Caco-2 (cell line): ENCODE measurements around the gene CRYBG3. TPM values are rescaled to one million over a fixed set of nuclear protein-coding genes. Genes with fewer than 3 reads are reported as not detected.

Source experiments
- BruUV-seq: library from RNA; stranded (reverse); fragments of 400-500 nt; replicated peaks from 2 replicates; lab custom pipeline; 2021; lab: Mats Ljungman, UMichigan
- CTCF ChIA-PET: fragments of 300-600 bp; sonication (Branson Sonifier 250); formaldehyde crosslinking; loops from one replicate; lab custom pipeline; 2022; ENCODE audit warnings: antibody characterized with exemption; lab: Charles Lee
- POLR2A ChIA-PET: fragments of 300-600 bp; sonication (Branson Sonifier 250); formaldehyde crosslinking; loops from one replicate; lab custom pipeline; 2022; ENCODE audit warnings: antibody characterized with exemption; lab: Charles Lee
- DNase-seq, 2 experiments: peaks; one replicate each; pipeline versions ENCODE4 v3.0.0 to v3.0.0-alpha.2; 2020 to 2022
- H3K27me3 ChIP-seq: replicated peaks from 2 replicates; pipeline ENCODE4 v1.6.0; 2011; ENCODE audit warnings: low read length; ENCODE audit not compliant: control insufficient read depth, insufficient read depth
- H3K36me3 ChIP-seq: 2 replicates; pipeline ENCODE4 v1.5.1; 2011; ENCODE audit warnings: low read length; ENCODE audit not compliant: control insufficient read depth, insufficient read depth
- H3K4me1 ChIP-seq: fragments of 250-450 bp; sonication (Bioruptor Pico); 2 replicates; pipeline ENCODE4 v1.5.1; 2020; ENCODE audit warnings: mild to moderate bottlenecking
- H3K4me3 ChIP-seq: 2 replicates; pipeline ENCODE4 v1.5.1; 2011; ENCODE audit warnings: low read depth, mild to moderate bottlenecking, control low read depth, low read length
- H3K9me3 ChIP-seq: fragments of 250-450 bp; sonication (Bioruptor Pico); 2 replicates; pipeline ENCODE4 v1.5.1; 2020; ENCODE audit warnings: mild to moderate bottlenecking, moderate library complexity
- H3K27ac Mint-ChIP-seq: one replicate; pipeline ENCODE4 v1.8.0; 2022; ENCODE audit warnings: mixed read lengths; ENCODE audit not compliant: unreplicated experiment
- H3K27me3 Mint-ChIP-seq: one replicate; pipeline ENCODE4 v1.8.0; 2022; ENCODE audit warnings: mixed read lengths; ENCODE audit not compliant: insufficient read depth, unreplicated experiment
- H3K36me3 Mint-ChIP-seq: one replicate; pipeline ENCODE4 v1.8.0; 2022; ENCODE audit warnings: mild to moderate bottlenecking, mixed read lengths; ENCODE audit not compliant: insufficient read depth, unreplicated experiment
- H3K4me1 Mint-ChIP-seq: one replicate; pipeline ENCODE4 v1.8.0; 2022; ENCODE audit warnings: low read depth, mixed read lengths; ENCODE audit not compliant: unreplicated experiment
- H3K4me3 Mint-ChIP-seq: one replicate; pipeline ENCODE4 v1.8.0; 2022; ENCODE audit warnings: mild to moderate bottlenecking, moderate library complexity, mixed read lengths; ENCODE audit not compliant: unreplicated experiment
- H3K9me3 Mint-ChIP-seq: one replicate; pipeline ENCODE4 v1.8.0; 2022; ENCODE audit warnings: mixed read lengths; ENCODE audit not compliant: unreplicated experiment
- CTCF ChIP-seq, 2 experiments: fragments of 200-600 bp in 1 of 2; IDR thresholded peaks; 1 replicate in 1 of 2; 2 replicates in 1 of 2; pipeline versions ENCODE4 v1.5.1 to v1.8.0; 2011 to 2022; ENCODE audit warnings: antibody characterized with exemption in 1 of 2, control low read depth in 1 of 2, inconsistent platforms in 1 of 2, low read depth in 1 of 2, low read length in 1 of 2, mild to moderate bottlenecking in 1 of 2, moderate library complexity in 1 of 2; ENCODE audit not compliant: insufficient read depth in 1 of 2, severe bottlenecking in 1 of 2, unreplicated experiment in 1 of 2
- intact Hi-C: fragments of 100-400 bp; cut with micrococcal nuclease; formaldehyde crosslinking; loops from one replicate; pipeline ENCODE4 v1.10.0; 2022; ENCODE audit not compliant: unreplicated experiment
- total RNA-seq: library from RNA; stranded (reverse); gene quantifications from 2 replicates; pipeline ENCODE4 v1.2.3, GENCODE V29; 2022

CRYBG3 gene
- total RNA-seq, 1 experiment from 2014 or later, result 1.3 TPM

GRCh38 chr3:97827741-97828471 is 6.1 kb downstream of the CRYBG3 start:
- H3K4me3 Mint-ChIP-seq, result no peak overlapping the region
- no TSS peak for BruUV-seq
- intact Hi-C loops, result loop anchor here (10.0 kb wide), 1 partner anchor 117 kb away; no protein-coding TSS in a partner anchor

GRCh38 chr3:97829198-97829597 is 7.4 kb downstream of the CRYBG3 start:
- no peak for DNase-seq
- no peaks in the 10 kb centered on the region for H3K9me3 ChIP-seq
- no peaks in the 10 kb centered on the region for H3K36me3 Mint-ChIP-seq
- H3K4me3 Mint-ChIP-seq, result no peak overlapping the region
- peaks cover 7% of the 10 kb centered on the region for H3K27me3 Mint-ChIP-seq
- H3K27me3 ChIP-seq, result no peaks in the 10 kb centered on the region
- CTCF ChIA-PET, result no interaction called here
- intact Hi-C loops, result loop anchor here (10.0 kb wide), 1 partner anchor 116 kb away; no protein-coding TSS in a partner anchor
- no peak for TF ChIP-seq CTCF (IDR thresholded peaks at IDR 0.05; ENCODE audit: insufficient read depth in 1 of 2, low read depth in 1 of 2, low read length in 1 of 2, severe bottlenecking in 1 of 2, unreplicated experiment in 1 of 2)
- H3K27ac Mint-ChIP-seq, result no peak overlapping the region
- no TSS peak for BruUV-seq
- no peaks in the 10 kb centered on the region for H3K4me1 Mint-ChIP-seq
- no peaks in the 10 kb centered on the region for H3K9me3 Mint-ChIP-seq
- H3K4me3 ChIP-seq, result no peak overlapping the region
- H3K4me1 ChIP-seq, result no peaks in the 10 kb centered on the region
- no peaks in the 10 kb centered on the region for H3K36me3 ChIP-seq
- POLR2A ChIA-PET, result no interaction called here

More at GRCh38 chr3:97827741-97828471, 6.1 kb downstream of the CRYBG3 start:
- Histone ChIP-seq H3K36me3 (no peaks in the 10 kb centered on the region), H3K4me3 (no peak overlapping the region), H3K27me3 (no peaks in the 10 kb centered on the region; the same call in 1 of the 2 replicates), H3K4me1 (no peaks in the 10 kb centered on the region), H3K9me3 (no peaks in the 10 kb centered on the region)
- Mint-ChIP-seq H3K27ac (no peak overlapping the region), H3K9me3 (no peaks in the 10 kb centered on the region), H3K36me3 (no peaks in the 10 kb centered on the region), H3K4me1 (peaks cover 4% of the 10 kb centered on the region), H3K27me3 (peaks cover 13% of the 10 kb centered on the region)
- ChIA-PET POLR2A (no interaction called here), CTCF (no interaction called here)
- no peak for TF ChIP-seq CTCF (IDR thresholded peaks at IDR 0.05; ENCODE audit: insufficient read depth in 1 of 2, low read depth in 1 of 2, low read length in 1 of 2, severe bottlenecking in 1 of 2, unreplicated experiment in 1 of 2)
- DNase-seq, result no peak

- intact Hi-C loops, result no loop called here
- no peaks in the 10 kb centered on the region for H3K27me3 ChIP-seq
- Mint-ChIP-seq H3K4me3 (no peak overlapping the region), H3K27me3 (no peaks in the 10 kb centered on the region), H3K9me3 (no peaks in the 10 kb centered on the region), H3K4me1 (no peaks in the 10 kb centered on the region), H3K36me3 (no peaks in the 10 kb centered on the region), H3K27ac (no peak overlapping the region)
- H3K36me3 ChIP-seq, result no peaks in the 10 kb centered on the region
- no peak for TF ChIP-seq CTCF (IDR thresholded peaks at IDR 0.05; ENCODE audit: insufficient read depth in 1 of 2, low read depth in 1 of 2, low read length in 1 of 2, severe bottlenecking in 1 of 2, unreplicated experiment in 1 of 2)
- H3K9me3 ChIP-seq, result no peaks in the 10 kb centered on the region
- POLR2A ChIA-PET, result no interaction called here
- H3K4me1 ChIP-seq, result no peaks in the 10 kb centered on the region
- no peak overlapping the region for H3K4me3 ChIP-seq
- CTCF ChIA-PET, result no interaction called here
- BruUV-seq, result no TSS peak
- no peak for DNase-seq
Measured at GRCh38 chr3:97830638-97831037, 8.8 kb downstream of the CRYBG3 start.
